ENCODE measurements around the gene ATN1. TPM values are rescaled to one million over a fixed set of nuclear protein-coding genes. Genes with fewer than 3 reads are reported as not detected.

ATN1 gene
- total RNA-seq, 1 donor = 16.4 TPM

- no peak for DNase-seq (ENCODE audit: low read depth)
- H3K4me3 ChIP-seq (ENCODE audit: low read depth, low read length) = no peak overlapping the region
Measured at GRCh38 chr12:6925239-6925539, 2.6 kb upstream of the ATN1 start.

GRCh38 chr12:6925540-6926279, 2.0 kb upstream of the ATN1 start:
- no peak for TF ChIP-seq CTCF (IDR thresholded peaks at IDR 0.05; ENCODE audit: insufficient read depth, low read depth, low read length)
- DNase-seq (ENCODE audit: low read depth) = peak; percentile 89
- peak overlapping the region; percentile 94 for H3K4me3 ChIP-seq (ENCODE audit: low read depth, low read length)

More at GRCh38 chr12:6925239-6925539, 2.6 kb upstream of the ATN1 start:
- no peak for TF ChIP-seq CTCF (IDR thresholded peaks at IDR 0.05; ENCODE audit: insufficient read depth, low read depth, low read length)

GRCh38 chr12:6928022-6928702, 403 bp downstream of the ATN1 start:
- TF ChIP-seq CTCF (IDR thresholded peaks at IDR 0.05; ENCODE audit: insufficient read depth, low read depth, low read length) = no peak
- peak overlapping the region; percentile 94 for H3K4me3 ChIP-seq (ENCODE audit: low read depth, low read length)
- no peak for DNase-seq (ENCODE audit: low read depth)

- no peak for TF ChIP-seq CTCF (IDR thresholded peaks at IDR 0.05; ENCODE audit: insufficient read depth, low read depth, low read length)
- H3K4me3 ChIP-seq (ENCODE audit: low read depth, low read length) = peak overlapping the region; percentile 94
- DNase-seq (ENCODE audit: low read depth) = no peak
Measured at GRCh38 chr12:6928703-6929407, 1.1 kb downstream of the ATN1 start.

- H3K4me3 ChIP-seq (ENCODE audit: low read depth, low read length) = peak overlapping the region; percentile 94
- TF ChIP-seq CTCF (IDR thresholded peaks at IDR 0.05; ENCODE audit: insufficient read depth, low read depth, low read length) = no peak
- DNase-seq (ENCODE audit: low read depth) = no peak
Measured at GRCh38 chr12:6929466-6930452, 2.0 kb downstream of the ATN1 start.

- no peak for DNase-seq (ENCODE audit: low read depth)
- no peak overlapping the region for H3K4me3 ChIP-seq (ENCODE audit: low read depth, low read length)
- no peak for TF ChIP-seq CTCF (IDR thresholded peaks at IDR 0.05; ENCODE audit: insufficient read depth, low read depth, low read length)
Measured at GRCh38 chr12:6932766-6933165, 5.0 kb downstream of the ATN1 start.
